Tibial artery (tissue), 4 donors: ENCODE results near the gene CEP104.

Experiments
- DNase-seq, 2 donors: peaks; one replicate each; pipeline ENCODE4 v3.0.0-alpha.2; 2019
- H3K27ac ChIP-seq, 2 donors: fragments of 200-600 bp; sonication (generic) in 1 of 2; 1 replicate in 1 of 2; 2 replicates in 1 of 2; pipeline ENCODE4 v1.5.1; 2018 to 2019; ENCODE audit warnings: mild to moderate bottlenecking in 1 of 2
- H3K27me3 ChIP-seq, 2 donors: fragments of 200-600 bp; sonication (generic) in 1 of 2; one replicate each; pipeline versions ENCODE4 v1.5.1 to v1.6.0; 2016 to 2019
- H3K36me3 ChIP-seq, 3 donors: fragments of 200-600 bp; sonication (generic) in 2 of 3; one replicate each; pipeline ENCODE4 v1.5.1; 2016 to 2019; ENCODE audit warnings: mild to moderate bottlenecking in 2 of 3
- H3K4me1 ChIP-seq, 4 donors: fragments of 200-600 bp; sonication (generic) in 2 of 4; 1 replicate in 3 of 4; 2 replicates in 1 of 4; pipeline ENCODE4 v1.5.1; 2016 to 2019
- H3K4me3 ChIP-seq, 2 donors: fragments of 200-600 bp; sonication (generic) in 1 of 2; 1 replicate in 1 of 2; 2 replicates in 1 of 2; pipeline ENCODE4 v1.5.1; 2018 to 2019; ENCODE audit warnings: mild to moderate bottlenecking in 2 of 2
- H3K9me3 ChIP-seq, 3 donors: fragments of 200-600 bp; sonication (generic) in 1 of 3; one replicate each; pipeline ENCODE4 v1.5.1; 2016 to 2019
- intact Hi-C: fragments of 100-400 bp; cut with DNase I; formaldehyde crosslinking; loops from one replicate; pipeline ENCODE4 v1.15.0; 2023; ENCODE audit warnings: low total_unique reads
- TF ChIP-seq, protein P1 (sequence below), 2 experiments: fragments of 200-600 bp in 1 of 2; fragments of 450-650 bp in 1 of 2; IDR thresholded peaks; one replicate each; pipeline ENCODE4 v1.5.1; 2017 to 2019; ENCODE audit warnings: antibody characterized with exemption in 2 of 2, mild to moderate bottlenecking in 1 of 2, moderate library complexity in 1 of 2

CEP104 gene

DNA sequence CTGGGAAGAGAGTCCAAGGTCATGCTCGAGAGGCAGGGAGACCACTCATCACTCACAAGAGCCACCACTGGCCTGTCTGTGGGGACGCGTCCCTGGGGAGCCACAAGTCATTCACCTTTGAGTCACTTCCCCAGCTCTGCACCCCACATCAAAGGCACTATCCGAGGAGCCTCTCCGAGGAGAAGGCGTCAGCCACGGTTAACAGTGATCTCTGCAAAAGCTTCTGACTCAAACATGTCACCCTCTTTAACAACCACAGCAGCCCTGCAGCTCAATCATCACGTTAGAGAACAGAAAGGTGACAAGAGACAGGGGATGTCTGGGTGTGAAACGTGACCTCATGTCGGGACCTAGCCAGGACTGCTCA is 69.7 kb downstream of the CEP104 start:
- Histone ChIP-seq H3K4me1 (peaks cover 0 to 22% (median 6%) of the 10 kb centered on the region in 4 donors), H3K9me3 (no peaks in the 10 kb centered on the region), H3K27me3 (no peaks in the 10 kb centered on the region), H3K36me3 (peaks cover 48 to 93% (median 73%) of the 10 kb centered on the region in 3 donors), H3K27ac (no peak overlapping the region), H3K4me3 (no peak overlapping the region)
- intact Hi-C loops: no loop called here
- TF ChIP-seq, protein P1, sequence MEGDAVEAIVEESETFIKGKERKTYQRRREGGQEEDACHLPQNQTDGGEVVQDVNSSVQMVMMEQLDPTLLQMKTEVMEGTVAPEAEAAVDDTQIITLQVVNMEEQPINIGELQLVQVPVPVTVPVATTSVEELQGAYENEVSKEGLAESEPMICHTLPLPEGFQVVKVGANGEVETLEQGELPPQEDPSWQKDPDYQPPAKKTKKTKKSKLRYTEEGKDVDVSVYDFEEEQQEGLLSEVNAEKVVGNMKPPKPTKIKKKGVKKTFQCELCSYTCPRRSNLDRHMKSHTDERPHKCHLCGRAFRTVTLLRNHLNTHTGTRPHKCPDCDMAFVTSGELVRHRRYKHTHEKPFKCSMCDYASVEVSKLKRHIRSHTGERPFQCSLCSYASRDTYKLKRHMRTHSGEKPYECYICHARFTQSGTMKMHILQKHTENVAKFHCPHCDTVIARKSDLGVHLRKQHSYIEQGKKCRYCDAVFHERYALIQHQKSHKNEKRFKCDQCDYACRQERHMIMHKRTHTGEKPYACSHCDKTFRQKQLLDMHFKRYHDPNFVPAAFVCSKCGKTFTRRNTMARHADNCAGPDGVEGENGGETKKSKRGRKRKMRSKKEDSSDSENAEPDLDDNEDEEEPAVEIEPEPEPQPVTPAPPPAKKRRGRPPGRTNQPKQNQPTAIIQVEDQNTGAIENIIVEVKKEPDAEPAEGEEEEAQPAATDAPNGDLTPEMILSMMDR (IDR thresholded peaks at IDR 0.05): no peak
- no peak for DNase-seq

DNA sequence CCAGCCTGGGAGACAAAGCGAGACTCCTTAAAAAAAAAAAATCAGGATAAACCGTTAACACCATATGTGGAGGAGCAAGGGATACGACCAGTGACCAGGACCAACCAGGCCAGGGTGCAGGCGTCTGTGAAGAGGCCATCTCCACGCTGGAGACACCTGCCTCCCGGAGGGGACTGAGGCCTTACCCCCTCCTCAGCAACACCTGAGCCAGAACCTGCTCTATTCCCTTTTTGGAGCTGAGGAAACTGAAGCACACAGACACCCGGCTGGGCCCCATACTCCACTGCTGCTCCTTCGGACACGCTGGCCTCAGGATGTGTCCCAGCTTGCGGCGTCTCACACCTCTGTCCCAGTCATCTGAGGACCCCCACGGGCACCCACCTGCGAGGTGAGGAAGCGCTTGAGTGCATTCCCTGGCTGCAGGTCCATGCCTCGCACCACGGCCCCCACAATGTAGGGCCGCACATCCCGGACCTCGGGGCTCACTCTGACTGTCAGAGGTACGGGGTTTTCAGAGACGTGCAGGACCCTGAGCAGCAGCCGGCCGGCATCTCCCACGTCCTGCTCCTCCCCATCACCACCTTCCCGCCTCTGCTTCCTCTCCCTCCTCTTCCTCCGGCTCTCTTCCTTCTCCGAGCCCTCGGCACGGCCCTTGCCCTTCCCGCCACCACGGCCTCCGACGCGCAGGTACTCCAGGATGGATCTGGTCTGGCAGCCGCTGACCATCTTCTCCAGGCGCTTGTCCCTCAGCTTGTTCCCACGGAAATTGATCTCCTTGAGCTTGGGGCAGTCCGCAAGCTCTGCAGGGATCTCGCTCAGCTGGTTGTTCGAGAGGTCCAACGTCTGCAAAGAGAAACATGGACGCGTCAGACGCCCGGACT is 70.3 kb downstream of the CEP104 start:
- Histone ChIP-seq H3K4me3 (no peak overlapping the region), H3K27ac (no peak overlapping the region), H3K9me3 (no peaks in the 10 kb centered on the region), H3K27me3 (no peaks in the 10 kb centered on the region), H3K36me3 (peaks cover 54 to 96% (median 80%) of the 10 kb centered on the region in 3 donors), H3K4me1 (peaks cover 0 to 20% (median 5%) of the 10 kb centered on the region in 4 donors)
- intact Hi-C loops: no loop called here
- no peak for DNase-seq
- TF ChIP-seq, protein P1 (IDR thresholded peaks at IDR 0.05): no peak

DNA sequence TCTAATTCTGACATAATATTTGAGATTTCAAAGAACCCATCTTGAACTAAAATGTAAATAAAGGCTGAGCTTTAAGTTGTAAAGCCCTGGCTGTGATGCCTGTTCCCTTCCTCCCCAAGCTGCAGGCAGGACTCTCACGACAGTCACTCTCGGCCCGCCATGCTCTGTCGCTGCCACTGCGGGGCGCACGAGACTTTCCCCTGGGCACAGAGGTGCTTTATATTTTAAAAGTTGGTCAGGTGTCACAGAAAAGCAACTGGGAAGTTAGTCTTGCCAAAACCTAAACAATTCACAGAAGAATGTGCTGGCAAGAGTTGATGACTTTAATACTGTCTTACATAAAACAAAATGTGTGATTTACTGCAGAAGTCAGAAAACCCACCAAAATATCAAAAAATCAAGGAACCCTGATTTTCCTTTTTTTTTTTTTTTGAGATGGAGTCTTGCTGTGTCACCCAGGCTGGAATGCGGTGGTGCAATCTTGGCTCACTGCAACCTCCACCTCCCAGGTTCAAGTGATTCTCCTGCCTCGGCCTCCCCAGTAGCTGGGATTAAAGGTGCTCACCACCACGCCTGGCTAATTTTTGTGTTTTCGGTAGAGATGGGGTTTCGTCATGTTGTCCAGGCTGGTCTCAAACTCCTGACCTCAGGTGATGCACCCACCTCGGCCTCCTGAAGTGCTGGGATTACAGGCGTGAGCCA is 71.4 kb downstream of the CEP104 start:
- no peaks in the 10 kb centered on the region for H3K9me3 ChIP-seq
- H3K27me3 ChIP-seq: no peaks in the 10 kb centered on the region
- DNase-seq: no peak
- H3K4me1 ChIP-seq: peaks cover 0 to 9% (median 2%) of the 10 kb centered on the region in 4 donors
- TF ChIP-seq, protein P1 (IDR thresholded peaks at IDR 0.05): no peak
- peaks cover 65 to 99% (median 89%) of the 10 kb centered on the region in 3 donors for H3K36me3 ChIP-seq
- no peak overlapping the region for H3K4me3 ChIP-seq
- H3K27ac ChIP-seq: no peak overlapping the region
- intact Hi-C loops: no loop called here

DNA sequence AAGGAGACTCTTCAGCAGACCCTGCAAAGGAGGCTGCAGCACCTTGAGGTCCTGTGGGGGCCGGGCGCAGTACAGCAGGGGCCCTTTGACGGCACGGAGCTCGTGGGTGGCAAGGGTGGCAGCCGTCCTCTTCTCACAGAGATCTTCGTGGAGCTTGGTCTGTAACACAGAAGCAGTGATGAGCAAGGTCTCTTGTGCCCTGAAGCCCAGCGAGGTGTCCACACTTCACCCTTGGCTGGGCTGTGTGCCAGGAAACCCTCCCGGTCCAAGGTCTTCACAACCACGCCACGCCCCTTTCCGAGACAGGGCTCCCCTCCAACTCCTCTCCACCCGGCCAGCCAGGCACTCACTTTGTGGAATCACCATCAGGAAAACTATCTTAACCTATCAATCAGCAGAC is 72.0 kb downstream of the CEP104 start:
- Histone ChIP-seq H3K27me3 (no peaks in the 10 kb centered on the region), H3K4me3 (no peak overlapping the region), H3K27ac (no peak overlapping the region), H3K36me3 (peaks cover 71 to 99% (median 92%) of the 10 kb centered on the region in 3 donors), H3K9me3 (no peaks in the 10 kb centered on the region), H3K4me1 (peaks cover 0 to 7% (median 2%) of the 10 kb centered on the region in 4 donors)
- TF ChIP-seq, protein P1 (IDR thresholded peaks at IDR 0.05): no peak
- intact Hi-C loops: no loop called here
- no peak for DNase-seq

DNA sequence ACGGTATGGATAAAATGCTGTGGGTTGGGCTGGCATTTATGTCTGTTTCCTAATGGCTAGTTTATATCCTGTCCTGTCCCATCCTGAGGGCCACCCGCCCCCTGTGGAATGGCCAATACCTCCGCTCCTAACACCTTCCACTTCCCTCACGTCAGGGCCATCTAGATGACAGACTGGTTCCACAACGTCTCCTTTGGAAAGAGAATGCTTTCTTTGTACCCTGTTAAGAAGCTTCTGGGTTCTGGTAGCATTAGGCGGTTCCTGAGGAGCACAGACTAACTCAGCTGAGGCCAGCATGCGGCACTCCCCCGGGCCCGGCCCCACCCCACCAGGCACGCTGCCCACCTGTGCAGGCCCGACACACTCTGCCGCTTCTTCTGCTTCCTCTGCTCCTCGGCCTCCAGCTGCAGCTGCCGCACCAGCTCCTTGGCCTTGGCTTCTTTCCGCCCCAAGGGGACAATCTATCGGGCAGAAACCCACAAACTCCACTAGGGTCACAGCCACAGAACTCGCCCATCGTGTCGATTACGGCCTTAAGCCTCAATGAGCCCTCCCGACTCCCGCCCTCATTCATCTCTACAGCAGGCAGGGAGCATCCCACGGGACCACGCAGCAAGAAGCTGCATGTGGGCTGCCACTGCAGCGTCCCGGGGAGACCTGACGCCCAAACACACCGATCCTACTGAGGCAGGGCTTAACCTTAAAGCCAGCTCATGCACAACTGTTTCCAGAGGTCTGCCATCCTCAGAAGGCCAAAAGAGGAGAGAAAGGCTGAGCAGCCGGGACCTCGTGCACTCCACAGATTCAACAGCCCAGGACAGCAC is 73.1 kb downstream of the CEP104 start:
- TF ChIP-seq, protein P1 (IDR thresholded peaks at IDR 0.05): no peak
- no peaks in the 10 kb centered on the region for H3K9me3 ChIP-seq
- intact Hi-C loops: no loop called here

More for the DNA sequence above, 73.1 kb downstream of the CEP104 start:
- no peak for DNase-seq
- no peak overlapping the region for H3K27ac ChIP-seq
- peaks cover 77 to 99% (median 98%) of the 10 kb centered on the region in 3 donors for H3K36me3 ChIP-seq
- no peaks in the 10 kb centered on the region for H3K27me3 ChIP-seq
- H3K4me3 ChIP-seq: no peak overlapping the region
- peaks cover 0 to 2% (median 0%) of the 10 kb centered on the region in 4 donors for H3K4me1 ChIP-seq
